Activated T-cell treated with anti-CD3 and anti-CD28 coated beads, Interleukin-2, amount 50 U/mL, for 4 hours (primary cell): ENCODE measurements around the gene MTMR11. TPM values are rescaled to one million over a fixed set of nuclear protein-coding genes. Genes with fewer than 3 reads are reported as not detected.
"Not testable (repeated sequence)": the region's sequence is repeated elsewhere in the genome, so short reads cannot be mapped to it uniquely, and the experiment has no call there.

Experiments used
- ATAC-seq, 2 donors: fragments of 200-7000 bp; cut with Tn5 transposase; one replicate each; pipeline ENCODE4 v1.10.0; 2021
- DNase-seq: peaks from one replicate; pipeline ENCODE4 v3.0.0-alpha.2; 2020
- H3K27me3 Mint-ChIP-seq: one replicate; pipeline ENCODE4 v1.8.0; 2021; ENCODE audit warnings: low read depth, mixed read lengths
- H3K36me3 Mint-ChIP-seq: one replicate; pipeline ENCODE4 v1.8.0; 2022; ENCODE audit warnings: mixed read lengths; ENCODE audit not compliant: insufficient read depth
- H3K4me1 Mint-ChIP-seq: one replicate; pipeline ENCODE4 v1.8.0; 2021; ENCODE audit warnings: low read depth, mixed read lengths
- H3K4me3 Mint-ChIP-seq: one replicate; pipeline ENCODE4 v1.8.0; 2021; ENCODE audit warnings: mild to moderate bottlenecking, moderate library complexity, mixed read lengths
- H3K9me3 Mint-ChIP-seq: one replicate; pipeline ENCODE4 v1.8.0; 2021; ENCODE audit warnings: mixed read lengths
- total RNA-seq, 3 donors: library from RNA; stranded (reverse); gene quantifications; one replicate each; pipeline ENCODE4 v1.2.1, GENCODE V29; 2021

The MTMR11 gene
- total RNA-seq, 3 donors from 2014 or later: 1.3 to 2.5 (median 2.0) TPM

GRCh38 chr1:149957548-149957947 is 20.9 kb upstream of the MTMR11 start:
- not testable (repeated sequence) for ATAC-seq, H3K9me3 Mint-ChIP-seq, H3K27me3 Mint-ChIP-seq, H3K4me3 Mint-ChIP-seq, DNase-seq
- Mint-ChIP-seq H3K4me1 (peaks cover 10% of the 10 kb centered on the region), H3K36me3 (peaks cover 51% of the 10 kb centered on the region)

- Mint-ChIP-seq H3K4me3 (no peak overlapping the region), H3K36me3 (peaks cover 42% of the 10 kb centered on the region), H3K4me1 (no peaks in the 10 kb centered on the region), H3K9me3 (no peaks in the 10 kb centered on the region), H3K27me3 (no peaks in the 10 kb centered on the region)
- DNase-seq (no peak), ATAC-seq (no peak)
Measured at GRCh38 chr1:149949911-149950310, 13.2 kb upstream of the MTMR11 start.

GRCh38 chr1:149945206-149945605 is 8.5 kb upstream of the MTMR11 start:
- no peak for ATAC-seq
- DNase-seq: no peak
- Mint-ChIP-seq H3K36me3 (peaks cover 36% of the 10 kb centered on the region), H3K4me3 (no peak overlapping the region), H3K4me1 (peaks cover 4% of the 10 kb centered on the region), H3K27me3 (no peaks in the 10 kb centered on the region), H3K9me3 (no peaks in the 10 kb centered on the region)

GRCh38 chr1:149942885-149943284 is 6.2 kb upstream of the MTMR11 start:
- Mint-ChIP-seq H3K27me3 (no peaks in the 10 kb centered on the region), H3K4me3 (no peak overlapping the region), H3K9me3 (no peaks in the 10 kb centered on the region), H3K36me3 (peaks cover 26% of the 10 kb centered on the region), H3K4me1 (peaks cover 17% of the 10 kb centered on the region)
- ATAC-seq (no peak), DNase-seq (no peak)

GRCh38 chr1:149942207-149942606 is 5.5 kb upstream of the MTMR11 start:
- Mint-ChIP-seq H3K36me3 (peaks cover 22% of the 10 kb centered on the region), H3K4me3 (no peak overlapping the region), H3K27me3 (no peaks in the 10 kb centered on the region), H3K4me1 (peaks cover 24% of the 10 kb centered on the region), H3K9me3 (no peaks in the 10 kb centered on the region)
- no peak for DNase-seq
- no peak for ATAC-seq

- H3K9me3 Mint-ChIP-seq: no peaks in the 10 kb centered on the region
- peaks cover 16% of the 10 kb centered on the region for H3K36me3 Mint-ChIP-seq
- no peak overlapping the region for H3K4me3 Mint-ChIP-seq
- H3K27me3 Mint-ChIP-seq: no peaks in the 10 kb centered on the region
- peaks cover 28% of the 10 kb centered on the region for H3K4me1 Mint-ChIP-seq
- ATAC-seq: no peak
- no peak for DNase-seq
Measured at GRCh38 chr1:149940427-149940826, 3.7 kb upstream of the MTMR11 start.

GRCh38 chr1:149938668-149939003 is 2.0 kb upstream of the MTMR11 start:
- peak overlapping the region; percentile 19 for H3K4me3 Mint-ChIP-seq
- not testable (repeated sequence) for ATAC-seq, H3K9me3 Mint-ChIP-seq, DNase-seq, H3K36me3 Mint-ChIP-seq, H3K27me3 Mint-ChIP-seq
- peaks cover 28% of the 10 kb centered on the region for H3K4me1 Mint-ChIP-seq

GRCh38 chr1:149937759-149938158 is 1.1 kb upstream of the MTMR11 start:
- peaks cover 2% of the 10 kb centered on the region for H3K27me3 Mint-ChIP-seq
- ATAC-seq: peak in 1 of 2 donors; percentile 17
- H3K9me3 Mint-ChIP-seq: no peaks in the 10 kb centered on the region
- no peak for DNase-seq
- H3K4me3 Mint-ChIP-seq: peak overlapping the region; percentile 20
- H3K36me3 Mint-ChIP-seq: no peaks in the 10 kb centered on the region
- H3K4me1 Mint-ChIP-seq: peaks cover 24% of the 10 kb centered on the region

GRCh38 chr1:149936992-149937705 is 470 bp upstream of the MTMR11 start:
- DNase-seq (no peak), ATAC-seq (no peak)
- H3K9me3 Mint-ChIP-seq: no peaks in the 10 kb centered on the region
- peaks cover 2% of the 10 kb centered on the region for H3K27me3 Mint-ChIP-seq
- H3K4me1 Mint-ChIP-seq: peaks cover 24% of the 10 kb centered on the region
- H3K36me3 Mint-ChIP-seq: no peaks in the 10 kb centered on the region
- peak overlapping the region; percentile 20 for H3K4me3 Mint-ChIP-seq

- Mint-ChIP-seq H3K27me3 (peaks cover 2% of the 10 kb centered on the region), H3K4me1 (peaks cover 26% of the 10 kb centered on the region), H3K9me3 (no peaks in the 10 kb centered on the region), H3K36me3 (no peaks in the 10 kb centered on the region), H3K4me3 (no peak overlapping the region)
- ATAC-seq (no peak), DNase-seq (no peak)
Measured at GRCh38 chr1:149934356-149934755, 2.3 kb downstream of the MTMR11 start.

- ATAC-seq (no peak), DNase-seq (no peak)
- Mint-ChIP-seq H3K4me3 (no peak overlapping the region), H3K4me1 (peaks cover 28% of the 10 kb centered on the region), H3K27me3 (peaks cover 2% of the 10 kb centered on the region), H3K36me3 (no peaks in the 10 kb centered on the region), H3K9me3 (no peaks in the 10 kb centered on the region)
Measured at GRCh38 chr1:149933208-149933607, 3.5 kb downstream of the MTMR11 start.

GRCh38 chr1:149932474-149932873 is 4.2 kb downstream of the MTMR11 start:
- peaks cover 2% of the 10 kb centered on the region for H3K27me3 Mint-ChIP-seq
- DNase-seq (no peak), ATAC-seq (no peak)
- H3K9me3 Mint-ChIP-seq: no peaks in the 10 kb centered on the region
- H3K4me3 Mint-ChIP-seq: no peak overlapping the region
- no peaks in the 10 kb centered on the region for H3K36me3 Mint-ChIP-seq
- peaks cover 22% of the 10 kb centered on the region for H3K4me1 Mint-ChIP-seq

- Mint-ChIP-seq H3K4me1 (peaks cover 23% of the 10 kb centered on the region), H3K27me3 (peaks cover 2% of the 10 kb centered on the region), H3K9me3 (no peaks in the 10 kb centered on the region), H3K36me3 (peaks cover 6% of the 10 kb centered on the region), H3K4me3 (no peak overlapping the region)
- no peak for DNase-seq
- no peak for ATAC-seq
Measured at GRCh38 chr1:149931212-149931790, 5.4 kb downstream of the MTMR11 start.

GRCh38 chr1:149929856-149930255 is 6.8 kb downstream of the MTMR11 start:
- no peak overlapping the region for H3K4me3 Mint-ChIP-seq
- peaks cover 19% of the 10 kb centered on the region for H3K36me3 Mint-ChIP-seq
- no peak for ATAC-seq
- H3K4me1 Mint-ChIP-seq: peaks cover 37% of the 10 kb centered on the region
- peaks cover 2% of the 10 kb centered on the region for H3K27me3 Mint-ChIP-seq
- DNase-seq: no peak
- H3K9me3 Mint-ChIP-seq: no peaks in the 10 kb centered on the region

GRCh38 chr1:149928401-149928724 is 8.3 kb downstream of the MTMR11 start:
- DNase-seq (no peak), ATAC-seq (no peak)
- H3K27me3 Mint-ChIP-seq: no peaks in the 10 kb centered on the region
- no peaks in the 10 kb centered on the region for H3K9me3 Mint-ChIP-seq
- peak overlapping the region; percentile 99 for H3K4me3 Mint-ChIP-seq
- H3K36me3 Mint-ChIP-seq: peaks cover 31% of the 10 kb centered on the region
- peaks cover 44% of the 10 kb centered on the region for H3K4me1 Mint-ChIP-seq
